D721Med (cell line): ENCODE measurements around the gene TNRC6B.
"Not testable (repeated sequence)": the region's sequence is repeated elsewhere in the genome, so short reads cannot be mapped to it uniquely, and the experiment has no call there.

Source experiments
- DNase-seq: peaks from one replicate; pipeline ENCODE4 v3.0.0; 2011; ENCODE audit warnings: low spot score; ENCODE audit not compliant: insufficient read length
- FAIRE-seq: peaks from 2 replicates; lab custom pipeline; 2011; peaks lifted over from hg19 to GRCh38; lab: Jason Lieb, UNC
- CTCF ChIP-seq: IDR thresholded peaks from 2 replicates; pipeline ENCODE4 v1.5.1; 2012; ENCODE audit warnings: mild to moderate bottlenecking, control low read depth; ENCODE audit not compliant: insufficient read depth; ENCODE audit errors: missing control alignments

Gene TNRC6B

GRCh38 chr22:40196628-40197360 lies 19.1 kb downstream of the TNRC6B start:
- FAIRE-seq (no peak), DNase-seq (no peak)
- TF ChIP-seq CTCF: no peak

- FAIRE-seq, DNase-seq: not testable (repeated sequence)
These were observed 19.7 kb downstream of the TNRC6B start for GRCh38 chr22:40197421-40197820.

- no peak for FAIRE-seq
- no peak for TF ChIP-seq CTCF
These were observed 21.0 kb downstream of the TNRC6B start for GRCh38 chr22:40198733-40199132.

GRCh38 chr22:40199223-40199622 lies 21.5 kb downstream of the TNRC6B start:
- no peak for DNase-seq
- FAIRE-seq: no peak
- no peak for TF ChIP-seq CTCF

More at GRCh38 chr22:40198733-40199132, 21.0 kb downstream of the TNRC6B start:
- DNase-seq: no peak

- FAIRE-seq: no peak
- no peak for TF ChIP-seq CTCF
- DNase-seq: no peak
These were observed 22.1 kb downstream of the TNRC6B start for GRCh38 chr22:40199852-40200251.

- FAIRE-seq (no peak), DNase-seq (no peak)
- no peak for TF ChIP-seq CTCF
These were observed 23.2 kb downstream of the TNRC6B start for GRCh38 chr22:40200795-40201530.

- DNase-seq: no peak
- FAIRE-seq: no peak
- no peak for TF ChIP-seq CTCF
These were observed 24.7 kb downstream of the TNRC6B start for GRCh38 chr22:40202225-40202944.
